Spleen (tissue), 7 donors: ENCODE measurements around the gene SIK3.

Experiments
- POLR2A ChIP-seq, 3 donors: fragments of 450-650 bp; IDR thresholded peaks; one replicate each; pipeline ENCODE4 v1.5.1; 2017; ENCODE audit warnings: antibody characterized with exemption in 3 of 3, mild to moderate bottlenecking in 1 of 3
- TF ChIP-seq, protein P1 (sequence below), 11 experiments: fragments of 200-600 bp in 7 of 11; fragments of 450-650 bp in 4 of 11; sonication (generic) in 4 of 11; IDR thresholded peaks in 8 of 11; conservative IDR thresholded peaks in 3 of 11; 1 replicate in 7 of 11; 2 replicates in 4 of 11; pipeline versions ENCODE4 v1.4.0 to v1.8.0; 2016 to 2021; ENCODE audit warnings: antibody characterized with exemption in 11 of 11, inconsistent platforms in 4 of 11, mild to moderate bottlenecking in 1 of 11
- donor health status: DM: no; HTN: no; CAD: no; lungs with moderate emphysema.
- donor health status: DM: no; HTN: no; CAD: no.
- donor health status: DM: no; HTN: no; CAD: no.

DNA sequence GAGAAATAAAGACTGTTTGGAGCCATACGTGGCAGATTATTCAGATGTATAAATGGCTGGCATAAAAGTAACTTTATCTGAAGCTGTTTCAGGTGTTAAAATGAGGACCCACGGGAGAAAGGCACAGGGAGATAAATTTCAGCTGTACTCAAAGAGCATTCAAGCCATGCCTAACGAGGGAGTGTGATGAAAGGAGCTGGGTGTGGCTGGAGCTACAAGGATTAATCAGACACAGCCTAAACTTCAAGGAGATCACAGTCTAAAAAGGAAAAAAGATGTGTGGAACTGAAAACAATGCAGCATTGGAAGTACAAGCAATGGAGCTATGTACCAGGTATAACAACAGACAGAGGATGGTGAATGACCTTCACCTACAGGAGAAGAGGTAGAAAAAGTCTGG is 140.0 kb downstream of the SIK3 start:
- TF ChIP-seq, protein P1, sequence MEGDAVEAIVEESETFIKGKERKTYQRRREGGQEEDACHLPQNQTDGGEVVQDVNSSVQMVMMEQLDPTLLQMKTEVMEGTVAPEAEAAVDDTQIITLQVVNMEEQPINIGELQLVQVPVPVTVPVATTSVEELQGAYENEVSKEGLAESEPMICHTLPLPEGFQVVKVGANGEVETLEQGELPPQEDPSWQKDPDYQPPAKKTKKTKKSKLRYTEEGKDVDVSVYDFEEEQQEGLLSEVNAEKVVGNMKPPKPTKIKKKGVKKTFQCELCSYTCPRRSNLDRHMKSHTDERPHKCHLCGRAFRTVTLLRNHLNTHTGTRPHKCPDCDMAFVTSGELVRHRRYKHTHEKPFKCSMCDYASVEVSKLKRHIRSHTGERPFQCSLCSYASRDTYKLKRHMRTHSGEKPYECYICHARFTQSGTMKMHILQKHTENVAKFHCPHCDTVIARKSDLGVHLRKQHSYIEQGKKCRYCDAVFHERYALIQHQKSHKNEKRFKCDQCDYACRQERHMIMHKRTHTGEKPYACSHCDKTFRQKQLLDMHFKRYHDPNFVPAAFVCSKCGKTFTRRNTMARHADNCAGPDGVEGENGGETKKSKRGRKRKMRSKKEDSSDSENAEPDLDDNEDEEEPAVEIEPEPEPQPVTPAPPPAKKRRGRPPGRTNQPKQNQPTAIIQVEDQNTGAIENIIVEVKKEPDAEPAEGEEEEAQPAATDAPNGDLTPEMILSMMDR (IDR thresholded peaks at IDR 0.05 in 8 of 11, conservative IDR thresholded peaks at IDR 0.05 in 3 of 11): no peak
- TF ChIP-seq POLR2A (IDR thresholded peaks at IDR 0.05): no peak
